H1 (cell line): Measurements from ENCODE around the gene TTLL1. TPM values are rescaled to one million over a fixed set of nuclear protein-coding genes. Genes with fewer than 3 reads are reported as not detected.

Experiments used
- SP2 ChIP-seq: IDR thresholded peaks from 2 replicates; pipeline ENCODE4 v1.6.1; 2012; ENCODE audit warnings: mild to moderate bottlenecking, low read length, inconsistent platforms
- polyA plus RNA-seq, 7 experiments: library from polyadenylated mRNA; depleted of rRNA in 3 of 7; stranded (reverse) in 5 of 7; unstranded in 2 of 7; fragments of >200 nt in 5 of 7; fragments of 200-250 nt in 2 of 7; gene quantifications; 1 replicate in 5 of 7; 2 replicates in 1 of 7; 4 replicates in 1 of 7; pipeline versions ENCODE4 v1.2.1 to v1.2.3, GENCODE V29; 2011 to 2013; ENCODE audit warnings: missing spikeins in 2 of 7, mixed read lengths in 2 of 7
- total RNA-seq: library from RNA; stranded (reverse); fragmentation: NEBNext Ultra II Directional; extraction: Animal tissue kit (Norgen Biotek cat#: 25700); gene quantifications from 2 replicates; pipeline ENCODE4 v1.2.1, GENCODE V29; 2021
- TF ChIP-seq, protein P1 (sequence below): fragments of 300-600 bp; sonication (generic); IDR thresholded peaks from 2 replicates; pipeline ENCODE4 v1.7.1; 2012; ENCODE audit warnings: low read length, moderate library complexity, mild to moderate bottlenecking, inconsistent platforms; ENCODE audit not compliant: insufficient replicate concordance

TTLL1 gene
- total and polyA plus RNA-seq, 2 of the 8 experiments (the other 6 are each of a cell fraction or from before 2014, with no cell fraction given), result 5.0 to 13.8 TPM

DNA sequence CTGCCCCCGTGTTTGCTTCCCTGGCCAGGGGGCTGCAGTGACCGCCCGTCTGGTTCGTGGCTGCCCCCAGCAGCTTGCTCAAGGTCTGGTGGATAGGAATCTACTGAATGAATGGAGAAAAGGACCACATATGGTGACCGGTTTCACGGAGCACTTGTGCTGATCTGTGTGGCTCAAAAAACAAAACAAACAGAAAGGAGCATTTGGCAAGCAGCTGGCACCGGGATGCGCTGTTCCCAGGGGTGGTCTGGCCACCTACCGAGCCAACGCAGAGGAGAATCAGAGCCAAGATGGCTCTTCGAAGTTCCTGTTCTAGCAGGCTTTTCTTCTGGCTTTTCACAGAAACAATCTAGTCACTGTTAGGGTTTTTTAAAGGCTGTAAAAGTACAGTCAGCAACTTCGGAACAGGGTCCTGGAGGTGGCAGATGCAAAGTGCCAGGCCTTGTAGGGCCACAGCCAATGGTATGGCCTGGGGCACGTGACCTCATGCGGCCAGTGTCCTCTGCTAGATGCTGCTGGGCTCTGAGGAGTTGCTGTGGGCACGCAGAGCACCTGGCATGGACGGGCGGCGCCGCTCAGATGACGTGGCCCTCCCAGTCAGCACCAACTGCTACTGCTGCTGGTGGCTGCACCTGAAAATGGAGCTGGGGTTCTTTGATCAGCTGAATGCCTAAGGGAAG, 47.0 kb downstream of the TTLL1 start (continued):
- TF ChIP-seq, protein P1, sequence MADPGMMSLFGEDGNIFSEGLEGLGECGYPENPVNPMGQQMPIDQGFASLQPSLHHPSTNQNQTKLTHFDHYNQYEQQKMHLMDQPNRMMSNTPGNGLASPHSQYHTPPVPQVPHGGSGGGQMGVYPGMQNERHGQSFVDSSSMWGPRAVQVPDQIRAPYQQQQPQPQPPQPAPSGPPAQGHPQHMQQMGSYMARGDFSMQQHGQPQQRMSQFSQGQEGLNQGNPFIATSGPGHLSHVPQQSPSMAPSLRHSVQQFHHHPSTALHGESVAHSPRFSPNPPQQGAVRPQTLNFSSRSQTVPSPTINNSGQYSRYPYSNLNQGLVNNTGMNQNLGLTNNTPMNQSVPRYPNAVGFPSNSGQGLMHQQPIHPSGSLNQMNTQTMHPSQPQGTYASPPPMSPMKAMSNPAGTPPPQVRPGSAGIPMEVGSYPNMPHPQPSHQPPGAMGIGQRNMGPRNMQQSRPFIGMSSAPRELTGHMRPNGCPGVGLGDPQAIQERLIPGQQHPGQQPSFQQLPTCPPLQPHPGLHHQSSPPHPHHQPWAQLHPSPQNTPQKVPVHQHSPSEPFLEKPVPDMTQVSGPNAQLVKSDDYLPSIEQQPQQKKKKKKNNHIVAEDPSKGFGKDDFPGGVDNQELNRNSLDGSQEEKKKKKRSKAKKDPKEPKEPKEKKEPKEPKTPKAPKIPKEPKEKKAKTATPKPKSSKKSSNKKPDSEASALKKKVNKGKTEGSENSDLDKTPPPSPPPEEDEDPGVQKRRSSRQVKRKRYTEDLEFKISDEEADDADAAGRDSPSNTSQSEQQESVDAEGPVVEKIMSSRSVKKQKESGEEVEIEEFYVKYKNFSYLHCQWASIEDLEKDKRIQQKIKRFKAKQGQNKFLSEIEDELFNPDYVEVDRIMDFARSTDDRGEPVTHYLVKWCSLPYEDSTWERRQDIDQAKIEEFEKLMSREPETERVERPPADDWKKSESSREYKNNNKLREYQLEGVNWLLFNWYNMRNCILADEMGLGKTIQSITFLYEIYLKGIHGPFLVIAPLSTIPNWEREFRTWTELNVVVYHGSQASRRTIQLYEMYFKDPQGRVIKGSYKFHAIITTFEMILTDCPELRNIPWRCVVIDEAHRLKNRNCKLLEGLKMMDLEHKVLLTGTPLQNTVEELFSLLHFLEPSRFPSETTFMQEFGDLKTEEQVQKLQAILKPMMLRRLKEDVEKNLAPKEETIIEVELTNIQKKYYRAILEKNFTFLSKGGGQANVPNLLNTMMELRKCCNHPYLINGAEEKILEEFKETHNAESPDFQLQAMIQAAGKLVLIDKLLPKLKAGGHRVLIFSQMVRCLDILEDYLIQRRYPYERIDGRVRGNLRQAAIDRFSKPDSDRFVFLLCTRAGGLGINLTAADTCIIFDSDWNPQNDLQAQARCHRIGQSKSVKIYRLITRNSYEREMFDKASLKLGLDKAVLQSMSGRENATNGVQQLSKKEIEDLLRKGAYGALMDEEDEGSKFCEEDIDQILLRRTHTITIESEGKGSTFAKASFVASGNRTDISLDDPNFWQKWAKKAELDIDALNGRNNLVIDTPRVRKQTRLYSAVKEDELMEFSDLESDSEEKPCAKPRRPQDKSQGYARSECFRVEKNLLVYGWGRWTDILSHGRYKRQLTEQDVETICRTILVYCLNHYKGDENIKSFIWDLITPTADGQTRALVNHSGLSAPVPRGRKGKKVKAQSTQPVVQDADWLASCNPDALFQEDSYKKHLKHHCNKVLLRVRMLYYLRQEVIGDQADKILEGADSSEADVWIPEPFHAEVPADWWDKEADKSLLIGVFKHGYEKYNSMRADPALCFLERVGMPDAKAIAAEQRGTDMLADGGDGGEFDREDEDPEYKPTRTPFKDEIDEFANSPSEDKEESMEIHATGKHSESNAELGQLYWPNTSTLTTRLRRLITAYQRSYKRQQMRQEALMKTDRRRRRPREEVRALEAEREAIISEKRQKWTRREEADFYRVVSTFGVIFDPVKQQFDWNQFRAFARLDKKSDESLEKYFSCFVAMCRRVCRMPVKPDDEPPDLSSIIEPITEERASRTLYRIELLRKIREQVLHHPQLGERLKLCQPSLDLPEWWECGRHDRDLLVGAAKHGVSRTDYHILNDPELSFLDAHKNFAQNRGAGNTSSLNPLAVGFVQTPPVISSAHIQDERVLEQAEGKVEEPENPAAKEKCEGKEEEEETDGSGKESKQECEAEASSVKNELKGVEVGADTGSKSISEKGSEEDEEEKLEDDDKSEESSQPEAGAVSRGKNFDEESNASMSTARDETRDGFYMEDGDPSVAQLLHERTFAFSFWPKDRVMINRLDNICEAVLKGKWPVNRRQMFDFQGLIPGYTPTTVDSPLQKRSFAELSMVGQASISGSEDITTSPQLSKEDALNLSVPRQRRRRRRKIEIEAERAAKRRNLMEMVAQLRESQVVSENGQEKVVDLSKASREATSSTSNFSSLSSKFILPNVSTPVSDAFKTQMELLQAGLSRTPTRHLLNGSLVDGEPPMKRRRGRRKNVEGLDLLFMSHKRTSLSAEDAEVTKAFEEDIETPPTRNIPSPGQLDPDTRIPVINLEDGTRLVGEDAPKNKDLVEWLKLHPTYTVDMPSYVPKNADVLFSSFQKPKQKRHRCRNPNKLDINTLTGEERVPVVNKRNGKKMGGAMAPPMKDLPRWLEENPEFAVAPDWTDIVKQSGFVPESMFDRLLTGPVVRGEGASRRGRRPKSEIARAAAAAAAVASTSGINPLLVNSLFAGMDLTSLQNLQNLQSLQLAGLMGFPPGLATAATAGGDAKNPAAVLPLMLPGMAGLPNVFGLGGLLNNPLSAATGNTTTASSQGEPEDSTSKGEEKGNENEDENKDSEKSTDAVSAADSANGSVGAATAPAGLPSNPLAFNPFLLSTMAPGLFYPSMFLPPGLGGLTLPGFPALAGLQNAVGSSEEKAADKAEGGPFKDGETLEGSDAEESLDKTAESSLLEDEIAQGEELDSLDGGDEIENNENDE, result no peak
- no peak for TF ChIP-seq SP2
